HG03571 (cell line): ENCODE data around the gene CBFA2T2.
"Not testable (repeated sequence)": the region's sequence is repeated elsewhere in the genome, so short reads cannot be mapped to it uniquely, and the experiment has no call there.

Experiments
- ATAC-seq: cut with Tn5 transposase; IDR thresholded peaks from one replicate; pipeline ENCODE4 v1.9.1; 2021; ENCODE audit not compliant: unreplicated experiment

CBFA2T2 gene

DNA sequence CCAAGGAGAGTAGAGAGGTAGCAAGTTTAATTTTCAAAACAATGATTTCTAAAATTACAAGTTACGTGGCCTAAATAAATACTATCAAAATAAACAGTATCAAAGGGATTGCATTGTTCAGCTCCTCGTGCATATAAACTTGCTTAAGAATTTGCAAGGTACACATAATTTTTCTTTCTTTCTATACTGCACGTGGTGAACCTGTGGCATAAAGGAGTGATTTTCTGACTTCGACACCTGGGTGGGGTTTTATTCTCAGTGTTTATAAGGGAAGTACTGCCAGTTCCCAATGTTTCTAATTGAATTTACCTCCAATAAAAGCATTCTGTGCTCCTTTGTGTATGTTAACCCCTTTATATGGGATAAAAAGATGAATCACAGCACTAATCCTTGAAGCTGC, 122.1 kb downstream of the CBFA2T2 start:
- ATAC-seq: no peak

DNA sequence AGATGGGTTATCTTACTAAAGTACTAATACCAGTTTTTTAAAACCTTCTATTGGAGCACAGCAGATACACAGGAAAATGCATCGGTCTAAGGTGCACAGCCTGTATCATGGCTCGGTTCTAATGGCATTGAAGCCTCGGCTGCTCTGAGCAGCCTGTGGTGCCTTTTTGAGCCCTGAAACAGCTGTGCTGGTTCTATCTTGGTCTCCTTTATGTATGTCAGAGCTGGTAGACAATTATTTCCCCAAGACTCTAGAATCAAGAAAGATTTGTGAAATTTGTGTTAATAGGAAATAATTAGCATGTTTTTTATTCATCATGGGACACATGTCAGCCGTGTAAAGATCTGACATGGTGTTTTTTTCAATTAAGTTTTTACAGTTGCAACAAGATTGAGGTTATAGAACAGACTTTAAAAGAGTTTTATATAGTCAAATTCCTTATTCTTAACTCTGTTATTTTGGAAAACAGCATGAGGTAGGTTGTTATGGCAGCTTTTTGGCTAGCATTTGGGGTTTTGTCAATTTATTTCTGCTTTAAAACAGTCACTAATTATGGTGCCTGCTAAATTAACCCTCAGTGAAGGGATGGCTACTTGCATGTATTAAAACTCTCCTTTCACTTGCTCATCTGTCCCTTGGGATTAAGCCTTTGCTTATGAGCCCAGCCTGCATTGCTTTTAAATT, 132.0 kb downstream of the CBFA2T2 start:
- ATAC-seq: no peak

DNA sequence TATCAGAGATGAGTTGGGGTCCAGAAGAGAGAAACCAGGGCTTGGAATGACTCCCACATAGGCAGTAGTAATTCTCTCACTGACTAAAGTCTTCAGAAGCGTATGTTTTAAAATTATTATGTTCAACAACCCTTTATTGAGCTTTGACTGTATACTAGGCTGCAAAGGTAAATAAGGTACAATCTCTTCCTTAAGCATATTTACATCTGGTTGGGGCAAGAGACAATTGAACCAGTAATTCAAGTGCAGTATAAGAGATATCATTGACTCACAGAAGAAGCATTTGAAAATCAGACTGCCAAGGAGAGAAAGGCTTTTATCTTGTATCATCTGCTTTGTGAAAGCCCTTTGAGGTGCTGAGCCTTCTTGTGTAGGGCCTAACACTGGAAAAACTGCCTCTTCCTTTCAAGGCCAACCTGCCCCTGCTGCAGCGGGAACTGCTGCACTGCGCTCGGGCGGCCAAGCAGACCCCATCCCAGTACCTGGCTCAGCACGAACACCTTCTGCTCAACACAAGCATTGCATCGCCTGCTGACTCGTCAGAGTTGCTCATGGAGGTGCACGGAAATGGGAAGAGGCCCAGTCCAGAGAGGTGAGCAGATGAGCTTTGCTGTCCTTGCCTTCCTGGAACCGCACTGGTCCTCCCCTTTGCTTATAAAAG, 132.9 kb downstream of the CBFA2T2 start:
- ATAC-seq: no peak

DNA sequence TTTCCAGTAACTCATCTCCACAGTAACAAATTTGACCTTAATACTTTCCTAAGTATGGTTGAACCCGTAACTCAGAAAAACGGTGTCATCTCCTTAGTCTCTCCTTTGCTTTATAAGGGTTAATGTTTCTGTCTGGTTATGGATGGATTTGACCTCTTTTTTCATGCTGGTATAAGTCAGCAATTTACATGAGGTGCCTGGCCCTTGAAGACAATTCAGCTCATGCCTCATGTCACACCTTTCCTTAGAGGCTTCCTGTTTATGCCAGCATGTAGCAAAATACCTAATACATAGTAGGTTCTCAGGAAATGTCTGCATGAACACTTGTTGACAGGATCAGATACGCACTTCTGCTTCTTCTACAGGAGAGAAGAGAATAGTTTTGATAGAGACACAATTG, 134.5 kb downstream of the CBFA2T2 start:
- no peak for ATAC-seq

DNA sequence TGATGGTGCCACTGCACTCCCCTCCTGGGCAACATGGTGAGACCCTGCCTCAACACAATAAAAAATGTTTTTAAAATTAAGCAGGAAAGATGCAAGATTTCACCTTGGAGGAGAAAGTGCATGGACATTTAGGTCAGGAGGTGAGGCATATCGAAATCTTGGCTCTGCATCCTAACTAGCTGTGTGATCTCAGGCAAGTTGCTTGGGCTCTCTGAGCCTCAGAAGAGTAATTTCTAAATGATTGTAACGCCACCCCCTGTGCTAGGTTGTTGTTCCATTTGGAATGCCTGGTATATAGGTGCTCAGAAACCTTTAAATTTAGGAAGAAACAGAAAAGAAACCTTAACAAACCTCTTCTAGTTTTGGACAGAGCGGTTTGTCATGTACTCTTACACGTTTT, 136.3 kb downstream of the CBFA2T2 start:
- no peak for ATAC-seq

DNA sequence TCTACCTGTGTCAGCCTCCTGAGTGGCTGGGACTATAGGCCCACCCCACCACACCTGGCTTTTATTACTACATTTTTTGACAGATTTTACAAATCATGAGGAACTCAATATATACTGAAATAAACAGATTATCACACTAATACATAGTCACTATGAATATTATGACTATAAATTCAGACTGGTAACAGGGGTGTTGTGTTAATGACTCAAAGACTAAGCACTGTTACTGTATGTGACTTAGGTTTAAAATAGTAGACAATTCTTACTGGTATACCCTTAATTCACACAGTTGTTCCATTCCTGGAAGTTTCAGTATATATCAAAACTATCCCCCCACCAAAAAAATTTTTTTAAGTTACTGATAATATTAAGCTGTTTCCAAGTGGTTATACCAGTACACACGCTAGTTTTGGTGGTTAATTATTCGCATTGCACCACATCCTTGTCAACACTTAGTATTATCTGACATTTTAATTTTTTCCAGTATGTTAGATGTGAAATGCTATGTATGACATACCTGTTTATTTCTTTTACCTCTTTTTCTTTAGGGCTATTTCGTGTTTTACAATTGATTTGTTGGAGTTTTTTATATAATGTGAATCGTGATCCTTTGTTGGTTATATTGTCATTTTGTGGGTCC, 137.8 kb downstream of the CBFA2T2 start:
- no peak for ATAC-seq

DNA sequence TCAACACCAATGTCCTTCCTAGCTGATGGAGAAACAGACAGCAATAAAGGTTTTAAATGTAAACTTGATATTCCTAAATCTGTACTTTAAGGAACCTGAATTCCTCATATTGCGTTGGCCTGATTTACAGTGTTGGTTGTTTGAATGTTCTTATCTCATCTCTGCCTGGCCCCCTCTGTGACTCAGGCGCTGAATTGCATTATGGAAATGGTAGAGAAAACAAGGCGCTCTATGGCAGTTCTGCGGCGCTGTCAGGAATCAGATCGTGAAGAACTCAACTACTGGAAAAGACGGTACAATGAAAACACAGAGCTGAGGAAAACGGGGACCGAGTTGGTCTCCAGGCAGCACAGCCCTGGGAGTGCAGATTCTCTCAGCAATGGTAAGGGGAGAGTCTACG, 139.6 kb downstream of the CBFA2T2 start:
- ATAC-seq: no peak

DNA sequence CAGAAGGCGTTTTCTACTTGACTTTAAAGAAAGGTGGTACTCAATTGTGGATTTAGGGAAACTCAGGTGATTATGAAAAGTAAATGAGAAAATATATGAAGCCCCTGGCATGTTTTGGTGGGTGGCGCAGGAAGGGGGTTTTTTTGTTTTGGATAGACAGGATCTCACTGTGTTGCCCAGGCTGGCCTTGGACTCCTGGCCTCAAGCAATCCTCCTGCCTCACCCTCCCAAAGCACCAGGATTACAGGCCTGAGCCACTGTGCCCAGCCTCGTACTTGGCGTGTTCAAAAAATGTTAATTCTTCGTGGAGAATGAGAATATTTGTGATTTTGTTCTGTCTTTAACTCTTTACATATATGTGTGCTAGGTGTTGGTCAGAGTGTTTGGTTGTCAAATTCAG, 140.1 kb downstream of the CBFA2T2 start:
- no peak for ATAC-seq

DNA sequence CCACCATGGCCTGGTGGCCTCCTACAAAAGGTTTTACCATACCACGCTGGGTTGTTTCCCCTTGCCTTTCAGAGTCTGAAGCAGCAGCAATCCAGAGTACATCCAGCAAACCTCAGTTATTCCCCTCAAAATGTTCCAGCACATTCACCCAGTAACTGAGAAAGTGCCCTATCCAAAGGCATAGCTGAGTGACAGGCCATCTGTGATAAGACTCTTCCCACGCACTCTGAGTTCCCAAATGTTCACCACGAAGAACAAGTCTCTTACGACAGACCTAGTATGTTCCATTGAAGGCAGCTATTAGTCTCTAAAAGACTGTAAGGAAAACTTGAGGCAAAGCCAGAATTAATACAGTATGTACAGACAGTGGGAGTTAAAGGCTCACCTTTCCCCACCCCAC, 140.6 kb downstream of the CBFA2T2 start:
- ATAC-seq: no peak

DNA sequence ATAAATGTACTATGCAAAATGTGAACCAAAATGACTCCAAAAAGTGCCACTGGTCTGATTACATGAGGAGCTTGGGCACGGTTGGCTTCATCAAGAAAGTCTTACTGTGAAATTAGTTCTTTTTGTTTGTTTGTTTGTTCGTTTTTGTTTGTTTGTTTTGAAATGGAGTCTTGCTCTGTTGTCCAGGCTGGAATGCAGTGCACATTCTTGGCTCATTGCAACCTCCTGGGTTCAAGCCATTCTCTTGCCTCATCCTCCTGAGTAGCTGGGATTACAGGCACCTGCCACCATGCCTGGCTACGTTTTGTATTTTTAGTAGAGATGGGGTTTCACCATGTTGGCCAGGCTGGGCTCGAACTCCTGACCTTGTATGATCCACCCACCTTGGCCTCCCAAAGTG, 142.0 kb downstream of the CBFA2T2 start:
- ATAC-seq: not testable (repeated sequence)

DNA sequence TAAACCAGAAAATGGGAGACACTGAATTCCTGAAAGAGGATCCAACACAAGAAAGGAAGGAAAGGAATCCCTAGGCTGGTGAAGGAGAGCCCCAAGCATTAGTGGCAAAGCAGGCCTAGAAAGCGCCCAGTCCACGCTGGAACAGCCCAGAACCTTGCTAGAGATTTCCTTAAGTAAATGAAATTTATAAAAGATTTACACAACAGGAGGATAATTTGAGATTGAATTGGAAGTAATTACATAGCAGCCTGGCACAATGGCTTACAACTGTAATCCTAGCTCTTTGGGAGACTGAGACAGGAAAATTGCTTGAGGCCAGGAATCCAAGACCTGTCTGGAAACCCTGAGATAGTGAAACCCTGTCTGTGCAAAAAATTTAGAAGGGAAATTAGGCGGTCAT, 145.4 kb downstream of the CBFA2T2 start:
- ATAC-seq: no peak

DNA sequence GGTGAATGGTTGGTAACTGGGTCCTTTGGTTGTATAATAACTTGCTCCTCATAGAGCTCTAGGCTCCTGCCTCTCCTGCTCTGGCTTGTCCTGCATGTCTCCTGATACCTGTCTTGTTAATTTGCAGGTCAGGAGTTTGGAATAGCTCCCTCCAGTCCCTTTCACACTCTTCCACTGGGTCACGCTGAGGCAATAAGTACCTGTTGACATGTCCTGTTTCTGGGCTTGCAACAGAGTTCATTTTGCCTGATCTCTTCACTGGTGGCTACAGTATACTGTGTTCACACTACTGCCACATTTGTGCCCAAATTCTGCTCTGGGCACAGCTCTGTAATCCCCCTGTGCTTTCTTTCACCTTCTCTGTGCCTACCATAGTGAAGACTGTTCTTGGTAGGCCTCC, 146.9 kb downstream of the CBFA2T2 start:
- no peak for ATAC-seq

DNA sequence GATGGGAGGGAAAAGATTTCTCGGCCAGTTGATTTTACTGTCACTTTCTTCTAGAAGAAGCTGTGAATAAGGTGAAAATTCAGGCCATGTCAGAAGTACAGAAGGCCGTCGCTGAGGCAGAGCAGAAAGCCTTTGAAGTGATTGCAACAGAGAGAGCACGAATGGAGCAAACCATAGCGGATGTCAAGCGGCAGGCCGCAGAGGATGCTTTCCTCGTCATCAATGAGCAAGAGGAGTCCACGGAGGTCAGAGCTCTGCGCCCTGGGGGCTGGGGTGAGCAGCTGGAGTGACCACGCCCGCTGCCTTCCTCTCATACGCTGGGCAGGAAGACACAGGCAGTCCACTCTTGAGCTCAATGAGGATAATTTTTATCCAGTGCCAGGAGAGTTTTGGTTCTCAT, 150.4 kb downstream of the CBFA2T2 start:
- no peak for ATAC-seq

DNA sequence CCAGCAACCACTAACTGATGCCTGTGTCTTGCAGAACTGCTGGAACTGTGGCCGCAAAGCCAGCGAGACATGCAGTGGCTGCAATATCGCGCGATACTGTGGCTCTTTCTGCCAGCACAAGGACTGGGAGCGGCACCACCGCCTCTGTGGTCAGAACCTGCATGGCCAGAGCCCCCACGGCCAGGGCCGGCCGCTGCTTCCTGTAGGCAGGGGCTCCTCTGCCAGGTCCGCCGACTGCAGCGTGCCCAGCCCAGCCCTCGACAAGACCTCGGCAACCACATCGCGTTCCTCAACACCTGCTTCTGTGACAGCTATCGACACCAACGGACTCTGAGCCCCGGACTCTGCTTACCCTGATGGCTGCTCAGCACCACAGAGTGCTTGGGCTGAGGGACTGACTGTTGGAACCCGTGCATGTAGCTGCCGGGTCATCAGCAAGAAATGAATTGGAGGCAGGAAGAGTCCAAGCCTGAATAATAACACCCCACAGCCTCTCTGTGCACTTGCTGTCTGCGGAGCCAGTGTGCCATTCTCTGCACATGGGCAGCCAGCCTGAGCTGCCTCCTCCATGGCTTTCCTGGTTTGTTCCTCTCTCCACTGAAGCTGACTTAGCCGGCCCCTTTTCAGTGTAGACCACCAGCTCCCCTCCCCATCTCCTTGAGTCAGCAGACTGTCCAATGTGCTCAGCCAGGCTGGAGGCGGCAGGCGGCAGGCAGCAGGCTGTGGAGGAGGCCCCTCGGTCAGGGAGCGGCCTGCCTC, 154.6 kb downstream of the CBFA2T2 start:
- ATAC-seq: no peak

DNA sequence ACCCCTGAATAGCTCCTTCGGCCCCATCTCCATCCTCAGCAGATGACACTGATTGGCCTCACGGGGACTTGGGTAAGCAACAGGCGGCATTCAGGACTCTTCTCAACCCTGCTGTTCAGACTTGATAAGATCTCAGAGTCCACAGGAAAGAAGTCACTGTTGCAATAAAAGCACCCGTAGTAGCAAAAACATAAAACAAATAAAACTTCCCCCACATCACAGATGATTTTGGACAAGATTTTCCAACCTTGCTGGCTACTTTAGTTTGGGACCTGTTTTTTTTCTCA, 155.1 kb downstream of the CBFA2T2 start:
- no peak for ATAC-seq

DNA sequence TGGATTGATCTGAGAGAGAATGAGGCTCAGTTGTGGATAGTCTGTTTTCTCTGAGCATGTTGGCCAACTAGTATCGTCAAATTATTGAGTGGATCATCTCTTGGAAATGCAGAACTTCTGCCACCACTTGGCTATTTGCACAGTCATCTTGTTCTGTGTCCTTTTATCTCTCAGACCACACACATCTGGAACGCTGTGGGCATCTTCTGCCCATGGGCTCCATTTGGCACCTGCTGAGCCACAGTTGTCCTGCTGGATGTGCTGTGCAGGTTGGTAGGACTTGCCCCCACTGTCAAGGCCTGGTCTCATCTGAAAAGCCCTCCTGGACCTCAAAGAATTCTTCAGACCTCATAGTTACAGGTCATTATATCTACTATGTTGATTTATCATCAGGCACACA, 155.5 kb downstream of the CBFA2T2 start:
- ATAC-seq: no peak

DNA sequence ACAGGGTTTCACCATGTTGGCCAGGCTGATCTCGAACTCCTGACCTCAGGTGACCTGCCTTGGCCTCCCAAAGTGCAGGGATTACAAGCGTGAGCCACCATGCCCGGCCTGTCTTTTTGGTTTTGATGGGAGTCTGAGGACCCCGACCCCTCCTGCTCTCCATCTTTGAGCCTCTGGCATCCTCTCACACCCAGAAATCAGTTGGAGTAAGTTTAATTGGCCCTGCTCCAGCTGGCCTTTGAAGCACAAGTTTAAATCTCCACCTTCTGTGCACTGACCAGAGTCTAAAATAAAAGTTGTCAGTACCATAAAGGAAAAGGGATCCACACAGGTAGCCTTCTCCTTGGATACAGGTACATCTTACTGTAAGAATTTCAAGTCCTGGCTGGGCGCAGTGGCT, 156.3 kb downstream of the CBFA2T2 start:
- no peak for ATAC-seq

DNA sequence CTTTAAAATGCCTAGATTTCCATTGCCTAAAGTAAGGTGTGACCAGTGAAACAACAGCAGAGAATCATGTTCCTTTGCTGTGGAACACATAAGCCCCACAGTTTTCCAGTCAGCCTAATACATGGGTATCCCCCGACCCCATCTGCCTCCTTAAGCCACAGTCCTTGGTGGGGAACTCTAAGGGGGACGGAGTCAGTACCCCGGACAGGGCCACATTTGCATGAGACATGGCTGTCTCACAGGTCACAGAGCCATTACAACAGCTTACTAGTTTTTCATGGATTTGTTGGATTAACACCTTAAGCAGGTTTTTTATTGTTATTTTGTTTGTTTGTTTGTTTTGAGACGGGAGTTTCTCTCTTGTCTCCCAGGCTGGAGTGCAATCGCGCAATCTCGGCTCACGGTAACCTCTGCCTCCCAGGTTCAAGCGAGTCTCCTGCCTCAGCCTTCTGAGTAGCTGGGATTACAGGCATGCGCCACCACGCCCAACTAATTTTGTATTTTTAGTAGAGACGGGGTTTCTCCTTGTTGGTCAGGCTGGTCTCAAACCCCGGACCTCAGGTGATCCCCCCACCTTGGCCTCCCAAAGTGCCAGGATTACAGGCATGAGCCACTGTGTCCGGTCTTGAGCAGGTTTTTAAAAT, 157.2 kb downstream of the CBFA2T2 start:
- not testable (repeated sequence) for ATAC-seq

DNA sequence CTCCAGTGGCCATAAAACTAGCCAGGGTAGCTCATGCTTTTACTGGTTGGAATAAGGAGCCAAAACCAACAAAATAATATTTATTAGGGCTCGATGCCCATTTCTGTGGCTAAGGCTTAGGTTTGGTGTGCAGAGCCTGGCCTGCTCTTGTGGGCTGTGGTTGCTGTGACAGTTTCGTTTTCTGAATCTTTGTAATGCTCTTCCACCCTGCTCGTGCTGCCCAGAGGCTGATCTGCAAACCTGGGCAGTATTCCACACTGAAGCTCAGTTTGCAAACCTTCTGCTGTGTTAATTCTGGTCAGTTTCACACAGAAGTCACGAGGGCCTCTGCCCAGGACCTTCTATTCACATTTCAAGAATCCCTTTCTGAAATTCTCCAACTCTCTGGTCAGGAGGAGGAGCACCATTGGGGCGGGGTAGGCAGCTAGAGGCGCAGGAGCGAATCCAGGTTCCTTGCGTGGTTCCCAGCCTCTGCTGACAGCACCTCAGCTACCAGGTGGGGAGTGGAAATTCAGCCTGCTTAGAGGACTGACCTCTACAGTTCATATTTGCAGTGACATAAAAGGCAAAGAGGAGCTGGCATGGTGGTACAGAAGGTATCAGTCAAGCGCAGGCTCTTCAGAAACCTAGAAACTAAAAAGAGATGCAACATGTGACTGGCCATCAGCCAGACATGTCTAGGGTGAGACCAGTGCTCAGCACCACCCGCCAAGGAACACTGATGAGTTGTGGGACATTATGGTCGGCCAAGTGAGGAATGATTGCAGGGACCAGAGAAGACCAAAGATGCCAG, 157.9 kb downstream of the CBFA2T2 start:
- no peak for ATAC-seq

DNA sequence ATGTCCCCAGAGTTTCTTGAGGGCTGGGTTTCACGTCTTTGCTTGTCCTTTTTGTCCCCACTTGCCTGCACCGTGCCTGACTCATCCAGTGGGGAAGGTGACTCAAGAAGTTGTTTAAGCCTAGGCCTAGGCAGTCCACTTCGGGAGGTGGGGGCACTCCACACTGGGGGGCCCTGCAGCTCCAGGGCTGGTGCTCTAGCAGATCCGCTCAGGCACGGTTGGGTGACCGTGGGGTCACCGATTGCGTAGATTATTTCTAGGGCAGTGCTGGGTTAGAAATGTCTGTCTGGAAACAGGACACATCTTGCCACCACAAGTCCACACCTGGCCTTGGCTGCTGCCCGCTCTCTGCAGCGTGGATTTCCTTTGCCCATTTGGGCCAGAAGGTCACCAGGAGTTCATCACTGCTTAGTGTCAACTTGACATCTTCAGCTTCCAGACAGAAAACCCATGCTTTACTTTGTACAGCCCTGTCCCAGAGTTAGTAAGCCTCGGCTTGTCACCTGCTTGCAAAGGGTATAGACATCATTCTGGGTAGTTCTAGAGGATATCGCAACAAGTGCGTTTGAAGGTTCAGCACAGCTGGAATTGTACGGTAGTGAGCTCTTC, 158.6 kb downstream of the CBFA2T2 start:
- no peak for ATAC-seq
